GM21825 (cell line): ENCODE results near the gene RABGAP1.
A peak's percentile ranks its signal among the peaks of the same experiment; 100 is the strongest.

Experiments used
- ATAC-seq: cut with Tn5 transposase; IDR thresholded peaks from one replicate; pipeline ENCODE4 v1.9.1; 2021; ENCODE audit warnings: mild to moderate bottlenecking, moderate library complexity; ENCODE audit not compliant: unreplicated experiment

Gene RABGAP1

GRCh38 chr9:122944960-122945888 lies 4.4 kb downstream of the RABGAP1 start:
- no peak for ATAC-seq

- no peak for ATAC-seq
Measured at GRCh38 chr9:122946461-122947005, 5.7 kb downstream of the RABGAP1 start.

GRCh38 chr9:122948313-122948712 lies 7.5 kb downstream of the RABGAP1 start:
- ATAC-seq, result no peak

- no peak for ATAC-seq
Measured at GRCh38 chr9:122949696-122950095, 8.9 kb downstream of the RABGAP1 start.

- no peak for ATAC-seq
Measured at GRCh38 chr9:122950263-122950662, 9.4 kb downstream of the RABGAP1 start.

- no peak for ATAC-seq
Measured at GRCh38 chr9:122951056-122951455, 10.2 kb downstream of the RABGAP1 start.

- no peak for ATAC-seq
Measured at GRCh38 chr9:122954253-122954691, 13.5 kb downstream of the RABGAP1 start.

GRCh38 chr9:122955961-122956360 lies 15.1 kb downstream of the RABGAP1 start:
- ATAC-seq, result no peak

- ATAC-seq, result no peak
Measured at GRCh38 chr9:122961139-122961538, 20.3 kb downstream of the RABGAP1 start.

GRCh38 chr9:122975196-122975595 lies 34.4 kb downstream of the RABGAP1 start:
- ATAC-seq, result no peak

- ATAC-seq, result no peak
Measured at GRCh38 chr9:122978601-122979000, 37.8 kb downstream of the RABGAP1 start.

GRCh38 chr9:122986010-122986409 lies 45.2 kb downstream of the RABGAP1 start:
- no peak for ATAC-seq

- ATAC-seq, result no peak
Measured at GRCh38 chr9:122988141-122988540, 47.3 kb downstream of the RABGAP1 start.

- peak; percentile 72 for ATAC-seq
Measured at GRCh38 chr9:122988920-122989621, 48.3 kb downstream of the RABGAP1 start.

- ATAC-seq, result no peak
Measured at GRCh38 chr9:122991370-122991830, 50.6 kb downstream of the RABGAP1 start.

- ATAC-seq, result no peak
Measured at GRCh38 chr9:122996586-122996985, 55.8 kb downstream of the RABGAP1 start.

GRCh38 chr9:122998448-122998847 lies 57.6 kb downstream of the RABGAP1 start:
- ATAC-seq, result no peak

- no peak for ATAC-seq
Measured at GRCh38 chr9:123000371-123001068, 59.7 kb downstream of the RABGAP1 start.

GRCh38 chr9:123002754-123003153 lies 61.9 kb downstream of the RABGAP1 start:
- no peak for ATAC-seq

- ATAC-seq, result no peak
Measured at GRCh38 chr9:123003466-123003865, 62.6 kb downstream of the RABGAP1 start.

- no peak for ATAC-seq
Measured at GRCh38 chr9:123005964-123006363, 65.1 kb downstream of the RABGAP1 start.
